ENCODE results near the gene CCDC12.

DNA sequence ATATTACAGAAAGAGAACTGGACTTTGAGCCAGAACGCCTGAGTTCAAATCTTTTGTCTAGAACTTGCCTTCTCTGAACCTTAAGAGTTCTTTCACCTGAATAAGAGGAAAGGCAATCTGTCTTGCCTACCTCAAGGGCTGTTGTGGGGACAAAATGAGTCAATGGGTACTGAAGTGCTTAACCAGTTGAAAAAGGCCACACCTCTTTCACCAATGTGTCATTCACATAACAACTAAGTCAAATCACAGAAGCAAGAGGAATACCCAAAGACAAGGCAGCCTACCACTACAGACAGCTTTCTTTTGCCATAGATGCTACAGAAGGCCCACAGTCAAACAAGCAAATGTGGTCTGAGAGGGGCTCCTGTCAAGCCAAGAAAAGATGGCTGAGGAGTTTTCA, 42.7 kb upstream of the CCDC12 start:
- TF ChIP-seq, protein P1, sequence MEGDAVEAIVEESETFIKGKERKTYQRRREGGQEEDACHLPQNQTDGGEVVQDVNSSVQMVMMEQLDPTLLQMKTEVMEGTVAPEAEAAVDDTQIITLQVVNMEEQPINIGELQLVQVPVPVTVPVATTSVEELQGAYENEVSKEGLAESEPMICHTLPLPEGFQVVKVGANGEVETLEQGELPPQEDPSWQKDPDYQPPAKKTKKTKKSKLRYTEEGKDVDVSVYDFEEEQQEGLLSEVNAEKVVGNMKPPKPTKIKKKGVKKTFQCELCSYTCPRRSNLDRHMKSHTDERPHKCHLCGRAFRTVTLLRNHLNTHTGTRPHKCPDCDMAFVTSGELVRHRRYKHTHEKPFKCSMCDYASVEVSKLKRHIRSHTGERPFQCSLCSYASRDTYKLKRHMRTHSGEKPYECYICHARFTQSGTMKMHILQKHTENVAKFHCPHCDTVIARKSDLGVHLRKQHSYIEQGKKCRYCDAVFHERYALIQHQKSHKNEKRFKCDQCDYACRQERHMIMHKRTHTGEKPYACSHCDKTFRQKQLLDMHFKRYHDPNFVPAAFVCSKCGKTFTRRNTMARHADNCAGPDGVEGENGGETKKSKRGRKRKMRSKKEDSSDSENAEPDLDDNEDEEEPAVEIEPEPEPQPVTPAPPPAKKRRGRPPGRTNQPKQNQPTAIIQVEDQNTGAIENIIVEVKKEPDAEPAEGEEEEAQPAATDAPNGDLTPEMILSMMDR (IDR thresholded peaks at IDR 0.05) = no peak
- no peak for TF ChIP-seq EZH2 (IDR thresholded peaks at IDR 0.05)
- no peak for TF ChIP-seq EZH2phosphoT487 (IDR thresholded peaks at IDR 0.05)
